K562 (cell line): ENCODE results near the gene MMP24OS. TPM values are rescaled to one million over a fixed set of nuclear protein-coding genes. Genes with fewer than 3 reads are reported as not detected.

Experiments
- ATAC-seq: fragments of 200-7000 bp; cut with Tn5 transposase; 3 replicates; pipeline ENCODE4 v1.9.1; 2020; ENCODE audit warnings: moderate library complexity
- BruUV-seq: library from RNA; stranded (reverse); fragments of 400-500 nt; replicated peaks from 2 replicates; lab custom pipeline; 2021; lab: Mats Ljungman, UMichigan
- CTCF ChIA-PET: fragments of 300-600 bp; formaldehyde crosslinking; extraction: SDS; loops from one replicate; lab custom pipeline; 2021; ENCODE audit warnings: low intra/inter-chr PET ratio; lab: Yijun Ruan, JAX
- POLR2A ChIA-PET: fragments of 300-600, 350-650 bp; sonication (Branson Sonifier 250); formaldehyde crosslinking; extraction: SDS; loops from one replicate; lab custom pipeline; 2021; ENCODE audit warnings: antibody characterized with exemption, inconsistent platforms; lab: Yijun Ruan, JAX
- DNase-seq, 4 experiments: peaks; one replicate each; pipeline versions ENCODE4 v3.0.0 to v3.0.0-alpha.2; 2011 to 2018; ENCODE audit warnings: low spot score in 3 of 4, mixed read lengths in 3 of 4; ENCODE audit errors: extremely low read depth in 1 of 4
- FAIRE-seq: peaks from 2 replicates; lab custom pipeline; 2011; peaks lifted over from hg19 to GRCh38; lab: Jason Lieb, UNC
- H2AFZ ChIP-seq: 2 replicates; pipeline ENCODE4 v1.6.0; 2011; ENCODE audit warnings: low read depth, low read length, control low read depth, inconsistent platforms
- H3K27ac ChIP-seq: fragments of 200-600 bp; 3 replicates; pipeline ENCODE4 v1.8.0; 2011; ENCODE audit warnings: low read depth, mild to moderate bottlenecking, control low read depth, inconsistent platforms, low read length, moderate library complexity, mixed read lengths; ENCODE audit errors: extremely low read depth
- H3K27me3 ChIP-seq, 2 experiments: fragments of 300-600 bp in 1 of 2; 2 replicates in 1 of 2; 3 replicates in 1 of 2; pipeline versions ENCODE4 v1.6.0 to v1.8.0; 2011; ENCODE audit warnings: inconsistent platforms in 2 of 2, low read length in 2 of 2, mild to moderate bottlenecking in 1 of 2, mixed read lengths in 1 of 2, moderate library complexity in 1 of 2; ENCODE audit not compliant: control insufficient read depth in 2 of 2, insufficient read depth in 2 of 2
- H3K36me3 ChIP-seq: fragments of 300-600 bp; 3 replicates; pipeline ENCODE4 v1.8.0; 2011; ENCODE audit warnings: mild to moderate bottlenecking, low read length, inconsistent platforms; ENCODE audit not compliant: control insufficient read depth, insufficient read depth
- H3K4me1 ChIP-seq, 2 experiments: fragments of 200-600 bp in 1 of 2; replicated peaks in 1 of 2; 2 replicates in 1 of 2; 3 replicates in 1 of 2; pipeline versions ENCODE4 v1.5.1 to v1.8.0; 2011; ENCODE audit warnings: inconsistent platforms in 2 of 2, low read length in 2 of 2, mild to moderate bottlenecking in 1 of 2, mixed read lengths in 1 of 2, moderate library complexity in 1 of 2; ENCODE audit not compliant: control insufficient read depth in 2 of 2, insufficient read depth in 2 of 2
- H3K4me2 ChIP-seq: 2 replicates; pipeline ENCODE4 v1.6.1; 2011; ENCODE audit warnings: low read length, control low read depth, inconsistent platforms, mixed read lengths; ENCODE audit not compliant: insufficient read depth
- H3K4me3 ChIP-seq: fragments of 200-600 bp; sonication (generic), shearing (Covaris generic); 2 replicates; pipeline ENCODE4 v1.5.1; 2016; ENCODE audit warnings: control low read depth, inconsistent platforms
- H3K79me2 ChIP-seq: fragments of 200-600 bp; 3 replicates; pipeline ENCODE4 v1.8.0; 2011; ENCODE audit warnings: low read length, inconsistent platforms; ENCODE audit not compliant: control insufficient read depth, insufficient read depth
- H3K9ac ChIP-seq, 2 experiments: 2 replicates each; pipeline versions ENCODE4 v1.6.0 to v1.6.1; 2011; ENCODE audit warnings: low read depth in 2 of 2, low read length in 2 of 2, control low read depth in 1 of 2, inconsistent platforms in 1 of 2, mild to moderate bottlenecking in 1 of 2, mixed read lengths in 1 of 2; ENCODE audit not compliant: insufficient read depth in 1 of 2
- H3K9me1 ChIP-seq: one replicate; pipeline ENCODE4 v1.6.0; 2011; ENCODE audit warnings: inconsistent platforms, mild to moderate bottlenecking, low read length, moderate library complexity; ENCODE audit not compliant: control insufficient read depth, insufficient read depth
- H3K9me3 ChIP-seq: replicated peaks from 2 replicates; pipeline ENCODE4 v1.5.1; 2011; ENCODE audit warnings: low read depth, low read length, inconsistent platforms; ENCODE audit not compliant: control insufficient read depth, insufficient read depth
- H4K20me1 ChIP-seq: replicated peaks from 2 replicates; pipeline ENCODE4 v1.6.1; 2011; ENCODE audit warnings: low read length, inconsistent platforms, mixed read lengths; ENCODE audit not compliant: control insufficient read depth, insufficient read depth
- CBFA2T2 ChIP-seq: fragments of 450-650 bp; conservative IDR thresholded peaks from 2 replicates; pipeline ENCODE4 v1.6.1; 2017; ENCODE audit warnings: mild to moderate bottlenecking
- CBX3 ChIP-seq, 2 experiments: IDR thresholded peaks; 1 replicate in 1 of 2; 2 replicates in 1 of 2; pipeline ENCODE4 v1.6.1; 2012; ENCODE audit warnings: inconsistent platforms in 2 of 2, low read length in 2 of 2, borderline replicate concordance in 1 of 2, control low read depth in 1 of 2
- DNMT1 ChIP-seq: fragments of 450-650 bp; IDR thresholded peaks from 2 replicates; pipeline ENCODE4 v1.6.1; 2016; ENCODE audit warnings: antibody characterized with exemption, mild to moderate bottlenecking
- ERF ChIP-seq: fragments of 450-650 bp; formaldehyde crosslinking; IDR thresholded peaks from 2 replicates; pipeline ENCODE4 v1.4.0; 2020; ENCODE audit warnings: mild to moderate bottlenecking, mixed read lengths
- ETV1 ChIP-seq: fragments of 450-650 bp; conservative IDR thresholded peaks from 2 replicates; pipeline ENCODE4 v1.6.1; 2016; ENCODE audit warnings: missing genetic modification characterization, control low read depth, low read depth, missing compliant biosample characterization
- IFI16 ChIP-seq: fragments of 250-450 bp; sonication (Bioruptor Pico); IDR thresholded peaks from 2 replicates; pipeline ENCODE4 v2.1.2; 2022; ENCODE audit warnings: mild to moderate bottlenecking, inconsistent platforms
- LARP7 ChIP-seq: fragments of 450-650 bp; IDR thresholded peaks from 2 replicates; pipeline ENCODE4 v1.6.1; 2016
- MBD2 ChIP-seq: sonication (generic); IDR thresholded peaks from 2 replicates; pipeline ENCODE4 v1.6.1; 2016; ENCODE audit warnings: low read depth, borderline replicate concordance
- PML ChIP-seq: IDR thresholded peaks from 2 replicates; pipeline ENCODE4 v1.6.1; 2012; ENCODE audit warnings: low read length, inconsistent platforms
- SMAD4 ChIP-seq: fragments of 250-450 bp; sonication (Bioruptor Pico); conservative IDR thresholded peaks from 2 replicates; pipeline ENCODE4 v1.8.0; 2021; ENCODE audit warnings: inconsistent platforms, mild to moderate bottlenecking, moderate library complexity
- ZNF584 ChIP-seq: fragments of 200-800 bp; sonication (Bioruptor generic); IDR thresholded peaks from 2 replicates; pipeline ENCODE4 v1.6.1; 2016; ENCODE audit warnings: low read depth, mild to moderate bottlenecking, missing genetic modification characterization, missing compliant biosample characterization
- ZNF589 ChIP-seq: fragments of 200-800 bp; sonication (Bioruptor generic); IDR thresholded peaks from 2 replicates; pipeline ENCODE4 v1.6.1; 2016; ENCODE audit warnings: low read depth, missing genetic modification characterization, missing compliant biosample characterization
- WGBS: fragments of 100-300 bp; shearing (Covaris generic); methylation state at CpG from one replicate; pipeline ENCODE4 v1.1.6; 2016; ENCODE audit warnings: low coverage, mixed read lengths; ENCODE audit not compliant: insufficient coverage; ENCODE audit errors: missing lambda C conversion rate; 5-methylcytosine and 5-hydroxymethylcytosine counted together
- in situ Hi-C: fragments of 300-500 bp; cut with MboI; formaldehyde crosslinking; loops from 4 replicates; pipeline ENCODE4 v1.15.0; 2018; ENCODE audit warnings: inconsistent platforms, mixed read lengths
- intact Hi-C: fragments of 100-400 bp; cut with micrococcal nuclease; formaldehyde crosslinking; loops from 2 replicates; pipeline ENCODE4 v1.14.2; 2022
- polyA plus RNA-seq, 8 experiments: library from polyadenylated mRNA; depleted of rRNA in 4 of 8; stranded (reverse) in 5 of 8; unstranded in 3 of 8; fragments of >200 nt; fragmentation: Nextera tagmentation in 2 of 8; fragmentation: Illumina TruSeq in 1 of 8; extraction: Ambion mirVana in 2 of 8; extraction: Trizol in 1 of 8; gene quantifications; 2 replicates each; pipeline versions ENCODE4 v1.2.1 to v1.2.3, GENCODE V29; 2011 to 2014; ENCODE audit warnings: inconsistent platforms in 1 of 8, missing spikeins in 1 of 8
- total RNA-seq, 7 experiments: library from RNA; depleted of rRNA in 6 of 7; stranded (reverse); fragments of >200 nt in 6 of 7; fragmentation: Illumina TruSeq in 2 of 7; extraction: Trizol in 2 of 7; gene quantifications; 2 replicates each; pipeline versions ENCODE4 v1.2.1 to v1.2.3, GENCODE V29; 2011 to 2021; ENCODE audit warnings: low replicate concordance in 1 of 7
- TF ChIP-seq, protein P1 (sequence below): sonication (generic); formaldehyde crosslinking; IDR thresholded peaks from 2 replicates; pipeline ENCODE4 v1.4.0; 2020; ENCODE audit warnings: mild to moderate bottlenecking, missing genetic modification reagents

Gene MMP24OS
- total and polyA plus RNA-seq, 9 of the 15 experiments (the other 6 are each of a cell fraction or from before 2014, with no cell fraction given), result 0.92 to 41.5 (median 11.4) TPM

- H4K20me1 ChIP-seq, result no peaks in the 10 kb centered on the region
- H3K36me3 ChIP-seq, result peaks cover 25% of the 10 kb centered on the region; the same call in 2 of the 3 replicates
- H3K4me1 ChIP-seq, result peaks cover 17 to 18% of the 10 kb centered on the region in 2 experiments; a peak in 4 of 5 replicates
- ATAC-seq (peak; percentile 31; the same call in 2 of the 3 replicates), FAIRE-seq (peak; percentile 71), DNase-seq (peak; percentile 67 to 85 (median 68))
- H2AFZ ChIP-seq, result no peak overlapping the region
- intact Hi-C loops (no loop called here), in situ Hi-C loops (loop anchor here (25.0 kb wide), 1 partner anchor 131 kb away; the partner anchor contains the start of gene GDF5)
- peak overlapping the region; percentile 25 to 64; a peak in 3 of 4 replicates for H3K9ac ChIP-seq
- H3K79me2 ChIP-seq, result no peaks in the 10 kb centered on the region
- peak overlapping the region; percentile 54; the same call in 2 of the 3 replicates for H3K27ac ChIP-seq
- H3K4me2 ChIP-seq, result peak overlapping the region; percentile 1
- CTCF ChIA-PET, result interaction anchor here (0.6 to 1.1 kb wide), 2 partner anchors 24 to 161 kb away, joined by 3 to 4 read pairs; no protein-coding TSS in a partner anchor
- H3K9me3 ChIP-seq, result no peaks in the 10 kb centered on the region
- POLR2A ChIA-PET, result interaction anchor here (0.6 to 1.6 kb wide), 3 partner anchors 21 to 165 kb away, joined by 3 to 5 read pairs (median 4); partner anchors contain the start of gene EIF6
- BruUV-seq, result no TSS peak
- H3K27me3 ChIP-seq, result no peaks in the 10 kb centered on the region
- 77% methylated on average over 11 of the region's 12 CpGs for WGBS
- H3K9me1 ChIP-seq, result no peaks in the 10 kb centered on the region
- no peak overlapping the region for H3K4me3 ChIP-seq
- TF ChIP-seq ERF (0 out of 2 replicates have a peak, but pooled peaks have one; percentile 3), CBFA2T2 (peak; percentile 65), CBX3 (IDR thresholded peaks at IDR 0.05; ENCODE audit: borderline replicate concordance in 1 of 2, low read length in 2 of 2) (no peak), ETV1 (tag) (no peak), LARP7 (no peak), IFI16 (no peak), PML (no peak), ZNF589 (CRISPR knock-in tag) (peak; percentile 97), DNMT1 (no peak), SMAD4 (CRISPR knock-in tag) (peak; percentile 45; the same call in 1 of the 2 replicates), MBD2 (peak; percentile 36; the same call in 1 of the 2 replicates), ZNF584 (peak; percentile 94)
- TF ChIP-seq, protein P1, sequence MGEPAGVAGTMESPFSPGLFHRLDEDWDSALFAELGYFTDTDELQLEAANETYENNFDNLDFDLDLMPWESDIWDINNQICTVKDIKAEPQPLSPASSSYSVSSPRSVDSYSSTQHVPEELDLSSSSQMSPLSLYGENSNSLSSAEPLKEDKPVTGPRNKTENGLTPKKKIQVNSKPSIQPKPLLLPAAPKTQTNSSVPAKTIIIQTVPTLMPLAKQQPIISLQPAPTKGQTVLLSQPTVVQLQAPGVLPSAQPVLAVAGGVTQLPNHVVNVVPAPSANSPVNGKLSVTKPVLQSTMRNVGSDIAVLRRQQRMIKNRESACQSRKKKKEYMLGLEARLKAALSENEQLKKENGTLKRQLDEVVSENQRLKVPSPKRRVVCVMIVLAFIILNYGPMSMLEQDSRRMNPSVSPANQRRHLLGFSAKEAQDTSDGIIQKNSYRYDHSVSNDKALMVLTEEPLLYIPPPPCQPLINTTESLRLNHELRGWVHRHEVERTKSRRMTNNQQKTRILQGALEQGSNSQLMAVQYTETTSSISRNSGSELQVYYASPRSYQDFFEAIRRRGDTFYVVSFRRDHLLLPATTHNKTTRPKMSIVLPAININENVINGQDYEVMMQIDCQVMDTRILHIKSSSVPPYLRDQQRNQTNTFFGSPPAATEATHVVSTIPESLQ, result no peak
Observed at GRCh38 chr20:35305682-35306556, 28.0 kb upstream of the MMP24OS start.
